Raji (cell line): ENCODE measurements around the gene ANKRD24.

Experiments
- POLR2A ChIP-seq: IDR thresholded peaks from 2 replicates; pipeline ENCODE4 v1.6.1; 2011; ENCODE audit warnings: low read depth, low read length, control low read depth; ENCODE audit not compliant: insufficient read depth

The ANKRD24 gene

DNA sequence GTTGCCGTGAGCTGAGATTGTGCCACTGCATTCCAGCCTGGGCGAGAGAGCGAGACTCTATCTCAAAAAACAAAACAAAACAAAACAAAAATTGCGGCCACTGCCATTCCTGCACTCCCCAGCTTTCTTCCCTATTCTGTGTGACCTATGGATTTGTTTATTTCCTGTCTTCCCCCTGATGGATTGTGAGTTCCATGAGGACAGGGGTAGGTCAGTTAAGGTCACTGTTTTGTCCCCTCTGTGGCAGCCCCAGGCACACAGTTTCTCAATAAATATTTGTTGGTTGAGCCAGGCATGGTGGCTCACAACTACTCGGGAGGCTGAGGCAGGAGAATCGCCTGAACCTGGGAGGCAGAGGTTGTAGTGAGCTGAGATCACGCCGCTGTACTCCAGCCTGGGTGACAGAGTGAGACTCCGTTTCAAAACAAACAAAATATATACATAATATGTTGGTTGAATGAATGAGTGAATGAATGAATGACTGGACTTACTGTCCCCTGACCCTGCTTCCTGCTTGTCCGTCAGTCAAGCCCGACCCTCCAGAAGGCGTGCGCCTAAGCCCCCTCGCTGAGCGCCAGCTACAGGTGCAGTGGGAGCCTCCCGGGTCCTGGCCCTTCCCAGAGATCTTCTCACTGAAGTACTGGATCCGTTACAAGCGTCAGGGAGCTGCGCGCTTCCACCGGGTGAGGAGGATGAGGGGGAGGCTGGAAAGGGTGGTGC, 51.8 kb downstream of the ANKRD24 start:
- TF ChIP-seq POLR2A = no peak

DNA sequence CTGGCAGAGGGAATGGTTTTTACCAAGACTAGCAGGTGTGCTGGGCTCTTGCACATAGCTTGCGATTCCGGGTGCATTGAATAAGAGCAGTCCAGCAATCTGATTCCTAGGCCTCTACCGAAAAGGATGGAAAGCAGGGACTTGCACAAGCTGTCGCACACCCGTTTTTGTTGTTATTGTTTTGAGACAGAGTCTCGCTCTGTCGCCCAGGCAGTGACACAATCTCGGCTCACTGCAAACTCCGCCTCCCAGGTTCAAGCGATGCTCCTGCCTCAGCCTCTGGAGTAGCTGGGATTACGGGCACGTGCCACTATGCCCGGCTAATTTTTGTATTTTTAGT, 52.3 kb downstream of the ANKRD24 start:
- no peak for TF ChIP-seq POLR2A

DNA sequence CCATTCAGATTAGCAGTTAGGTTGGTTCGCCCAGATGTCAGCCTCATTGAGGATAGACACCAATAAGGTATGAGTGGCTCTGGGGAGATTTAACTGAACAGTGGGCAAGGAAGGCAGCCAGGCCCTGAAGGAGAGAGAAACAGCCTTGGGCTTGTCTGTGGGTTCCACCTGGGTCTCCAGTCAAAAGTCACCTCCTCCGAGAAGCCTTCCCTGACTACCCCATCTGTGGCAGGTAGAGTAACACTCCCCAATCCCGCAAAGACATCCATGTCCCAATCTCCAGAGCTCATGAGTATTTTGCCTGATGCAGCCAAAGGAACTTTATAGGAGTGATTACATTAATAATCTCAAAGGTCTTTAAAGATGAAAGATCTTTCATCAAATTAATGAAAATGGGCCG, 56.3 kb downstream of the ANKRD24 start:
- TF ChIP-seq POLR2A = no peak

DNA sequence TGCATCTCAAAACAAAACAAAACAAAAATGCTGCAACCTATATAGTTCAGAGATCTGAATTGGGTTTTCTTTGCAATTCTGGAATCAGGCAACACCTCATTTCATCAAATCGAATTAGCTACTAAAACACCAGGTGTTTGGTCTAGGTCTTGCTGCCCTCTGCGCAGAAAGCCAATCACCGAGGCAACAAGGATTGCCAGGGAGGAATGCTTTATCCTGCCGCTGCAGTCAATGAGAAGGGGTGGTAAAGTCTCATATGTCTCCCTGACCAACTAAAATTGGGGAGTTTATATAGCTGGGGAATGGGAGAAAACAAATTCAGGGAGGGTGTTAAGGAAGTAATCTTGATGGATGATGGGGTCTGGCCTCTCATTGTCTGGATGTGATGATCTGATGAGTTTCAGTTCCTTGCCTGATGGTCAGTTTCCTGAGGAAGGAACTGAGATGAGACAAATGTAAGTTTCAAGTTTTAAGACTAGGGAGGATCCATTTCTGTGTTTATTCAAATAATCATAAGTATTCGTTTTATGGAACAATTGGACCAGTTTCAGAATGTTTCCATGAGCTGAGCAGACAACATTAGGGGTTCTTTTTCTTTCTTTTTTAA, 59.4 kb downstream of the ANKRD24 start:
- no peak for TF ChIP-seq POLR2A

DNA sequence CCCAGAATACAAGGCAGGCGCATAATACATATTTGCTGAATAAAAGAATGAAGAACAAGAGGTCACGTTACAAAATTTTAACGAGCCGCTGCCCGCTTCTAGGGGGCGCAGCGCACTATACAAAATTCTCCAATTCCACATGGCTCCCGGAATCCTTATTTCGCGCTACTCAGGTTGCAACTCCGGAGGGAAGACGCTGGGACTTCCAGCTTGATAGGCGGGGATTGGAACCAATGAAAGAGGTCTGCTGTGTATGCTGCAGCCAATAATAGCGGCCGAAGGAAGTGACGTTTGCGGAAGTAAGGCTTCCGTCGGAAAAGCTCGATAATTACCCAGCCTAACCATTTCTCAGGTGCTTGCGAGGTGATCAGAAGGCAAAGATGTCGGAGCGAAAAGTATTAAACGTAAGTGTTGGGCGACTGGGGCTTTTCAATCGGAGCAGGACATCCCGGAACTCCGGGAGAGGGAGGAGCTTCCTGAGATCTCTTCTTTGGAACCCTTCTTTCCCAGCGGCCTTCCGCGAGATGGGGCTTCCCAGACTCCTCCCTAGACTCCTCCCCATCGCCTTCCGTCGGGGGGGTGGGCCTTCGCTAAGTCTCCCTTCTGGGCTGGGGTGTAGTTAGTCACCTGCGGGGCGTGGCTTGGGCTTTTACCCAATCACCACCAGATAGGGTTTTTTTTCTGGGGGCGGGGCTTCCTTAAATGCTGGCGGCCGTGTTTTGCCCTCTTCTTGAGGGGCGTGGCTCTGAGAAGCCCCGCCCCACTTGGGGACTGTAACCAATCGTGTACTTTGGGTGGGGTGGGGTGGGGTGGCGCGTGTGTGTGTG, 64.5 kb downstream of the ANKRD24 start, which contains the start of gene YJU2:
Gene YJU2, plus strand, starts transcription at position 314 of the 827 bp plus-strand sequence. Its CDS starts 67 bp downstream, at position 381.
- TF ChIP-seq POLR2A = peak; percentile 65

DNA sequence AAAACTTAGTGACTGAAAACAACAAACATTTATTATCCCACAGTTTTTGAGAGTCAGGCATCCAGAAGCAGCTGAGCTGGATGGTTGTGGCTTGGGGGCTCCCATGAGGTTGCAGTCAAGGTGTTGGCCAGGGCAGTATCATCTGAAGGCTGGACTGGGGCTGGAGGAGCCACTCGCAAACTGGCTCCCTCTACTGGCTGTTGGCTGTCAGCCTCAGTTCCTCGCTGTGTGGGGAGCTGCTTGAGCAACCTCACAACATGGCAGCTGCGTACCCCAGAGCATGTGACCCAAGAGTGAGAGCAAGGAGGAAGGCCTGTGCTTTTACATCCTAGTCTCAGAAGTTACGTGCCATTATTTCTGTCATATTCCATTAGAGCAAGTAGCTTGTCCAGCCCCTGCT, 74.1 kb downstream of the ANKRD24 start:
- no peak for TF ChIP-seq POLR2A

DNA sequence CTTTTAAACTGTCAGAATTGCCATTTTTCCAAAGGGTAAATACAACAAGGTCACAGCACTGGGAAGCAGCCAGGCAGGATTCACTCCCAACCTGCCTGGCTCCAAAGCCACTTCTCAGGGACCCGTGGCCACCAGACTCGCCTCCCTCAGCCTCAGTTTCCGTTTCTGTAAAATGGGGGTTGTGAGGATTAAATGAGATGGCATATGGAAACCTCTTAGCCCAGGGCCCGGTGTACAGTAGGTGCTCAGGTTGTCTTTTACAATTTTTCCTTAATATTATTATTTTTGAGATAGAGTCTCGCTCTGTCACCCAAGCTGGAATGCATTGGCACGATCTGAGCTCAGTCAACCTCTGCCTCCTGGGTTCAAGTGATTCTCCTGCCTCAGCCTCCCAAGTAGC, 74.5 kb downstream of the ANKRD24 start:
- no peak for TF ChIP-seq POLR2A

DNA sequence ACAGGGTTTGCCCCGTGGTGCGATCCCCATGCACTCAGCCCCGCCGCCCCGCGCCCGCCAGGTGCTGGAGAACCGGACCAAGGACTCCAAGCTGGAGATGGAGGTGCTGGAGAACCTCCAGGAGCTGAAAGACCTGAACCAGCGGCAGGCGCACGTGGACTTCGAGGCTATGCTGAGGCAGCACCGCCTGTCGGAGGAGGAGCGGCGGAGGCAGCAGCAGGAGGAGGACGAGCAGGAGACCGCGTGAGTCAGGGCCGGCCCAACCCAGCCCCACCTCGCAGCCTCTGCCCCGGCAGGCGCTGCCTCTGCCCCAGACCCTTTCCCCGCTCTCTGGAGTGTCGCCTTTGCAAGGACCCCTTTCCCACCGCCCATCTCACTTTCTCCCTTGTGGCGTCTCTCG, 75.7 kb downstream of the ANKRD24 start:
- TF ChIP-seq POLR2A = no peak

DNA sequence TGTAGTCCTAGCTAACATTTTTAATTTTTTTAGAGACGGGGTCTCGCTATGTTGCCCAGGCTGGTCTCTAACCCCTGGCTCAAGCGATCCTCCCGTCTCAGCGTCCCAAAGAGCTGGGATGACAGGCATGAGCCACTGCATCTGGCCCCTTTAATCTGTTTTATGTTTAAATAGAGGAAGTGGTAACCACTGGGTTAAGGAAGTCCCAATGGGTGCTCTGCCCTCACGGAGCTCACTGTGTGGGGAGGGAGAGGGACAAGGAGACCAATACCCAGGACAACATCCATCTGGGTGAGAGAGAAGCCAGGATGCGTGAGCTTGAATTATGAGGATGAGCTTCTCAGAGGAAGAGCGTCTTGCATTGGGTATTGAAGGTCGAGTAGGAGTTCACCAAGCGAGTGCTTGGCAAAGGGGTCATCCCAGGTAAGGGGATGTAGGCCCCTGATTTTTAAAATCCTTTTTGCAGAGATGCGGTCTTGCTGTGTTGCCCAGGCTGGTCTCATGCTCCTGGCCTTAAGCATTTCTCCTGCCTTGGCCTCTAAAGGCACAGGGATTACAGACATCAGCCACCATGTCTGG, 78.2 kb downstream of the ANKRD24 start:
- no peak for TF ChIP-seq POLR2A

DNA sequence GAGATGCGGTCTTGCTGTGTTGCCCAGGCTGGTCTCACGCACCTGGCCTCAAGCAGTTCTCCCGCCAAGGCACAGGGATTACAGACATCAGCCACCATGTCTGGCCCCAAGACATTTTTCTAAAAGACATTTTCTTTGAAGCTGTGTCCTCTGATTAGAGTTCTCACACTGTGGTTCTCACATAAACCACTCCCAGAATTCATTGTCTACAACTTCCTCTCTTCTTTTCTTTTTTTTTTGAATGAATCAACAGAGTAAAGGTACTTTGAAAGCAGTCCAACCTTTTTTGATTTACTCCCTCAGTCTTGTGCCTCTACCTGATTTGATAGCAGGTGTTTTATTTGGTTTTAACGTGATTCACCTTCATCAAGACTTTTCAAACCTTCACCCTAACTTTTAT, 82.3 kb downstream of the ANKRD24 start:
- no peak for TF ChIP-seq POLR2A

DNA sequence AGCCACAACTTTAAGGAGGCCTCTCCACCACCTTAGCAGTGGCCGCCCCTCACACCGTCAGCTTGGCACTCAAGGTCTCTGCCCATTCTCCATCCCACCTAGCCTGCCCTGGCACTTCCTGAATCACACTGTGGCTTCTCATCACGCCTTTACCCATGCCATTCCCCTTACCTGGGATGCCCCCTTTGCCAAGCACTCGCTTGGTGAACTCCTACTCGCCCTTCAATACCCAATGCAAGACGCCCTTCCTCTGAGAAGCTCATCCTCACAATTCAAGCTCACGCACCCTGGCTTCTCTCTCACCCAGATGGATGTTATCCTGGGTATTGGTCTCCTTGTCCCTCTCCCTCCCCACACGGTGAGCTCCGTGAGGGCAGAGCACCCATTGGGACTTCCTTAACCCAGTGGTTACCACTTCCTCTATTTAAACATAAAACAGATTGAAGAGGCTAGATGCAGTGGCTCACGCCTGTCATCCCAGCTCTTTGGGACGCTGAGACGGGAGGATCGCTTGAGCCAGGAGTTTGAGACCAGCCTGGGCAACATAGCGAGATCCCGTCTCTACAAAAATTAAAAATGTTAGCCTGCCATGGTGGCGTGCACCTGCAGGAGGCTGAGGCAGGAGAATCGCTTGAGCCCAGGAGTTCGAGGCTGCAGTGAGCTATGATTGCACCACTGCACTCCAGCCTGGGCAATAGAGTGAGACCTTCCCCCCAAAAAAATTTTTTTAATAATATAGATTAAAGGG, 83.9 kb downstream of the ANKRD24 start:
- TF ChIP-seq POLR2A = no peak

DNA sequence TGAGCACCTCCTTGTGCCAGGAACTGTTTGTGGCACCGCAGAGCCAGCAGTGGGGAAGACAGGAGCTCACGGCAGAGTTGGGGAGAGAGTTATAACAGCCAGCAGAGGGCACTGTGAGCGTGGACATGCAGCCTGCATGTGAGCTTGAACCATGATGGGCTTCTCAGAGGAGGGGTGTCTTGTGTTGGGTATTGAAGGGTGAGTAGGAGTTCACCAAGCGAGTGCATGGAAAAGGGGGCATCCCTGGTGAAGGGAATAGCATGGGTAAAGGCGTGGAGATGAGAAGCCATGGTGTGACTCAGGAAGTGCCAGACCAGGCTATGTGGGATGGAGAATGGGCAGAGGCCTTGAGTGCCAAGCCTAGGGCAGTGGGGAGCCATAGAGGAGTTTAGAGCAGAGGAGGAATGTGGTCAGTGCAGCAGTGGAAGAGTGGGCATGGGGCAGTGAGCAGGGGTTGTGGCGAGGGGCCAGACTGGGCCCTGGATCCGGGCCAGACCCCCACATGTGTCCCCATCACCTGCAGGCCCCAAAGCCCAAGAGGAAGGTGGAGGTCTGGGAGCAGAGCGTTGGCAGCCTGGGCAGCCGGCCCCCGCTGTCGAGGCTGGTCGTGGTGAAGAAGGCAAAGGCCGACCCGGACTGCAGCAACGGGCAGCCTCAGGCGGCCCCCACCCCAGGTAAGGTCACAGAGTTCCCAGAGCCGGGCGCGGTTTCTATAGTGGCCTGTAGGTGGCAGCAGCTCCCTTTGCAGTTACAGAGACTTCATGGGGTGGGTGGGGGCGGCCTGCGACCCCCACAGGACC, 84.8 kb downstream of the ANKRD24 start:
- no peak for TF ChIP-seq POLR2A

DNA sequence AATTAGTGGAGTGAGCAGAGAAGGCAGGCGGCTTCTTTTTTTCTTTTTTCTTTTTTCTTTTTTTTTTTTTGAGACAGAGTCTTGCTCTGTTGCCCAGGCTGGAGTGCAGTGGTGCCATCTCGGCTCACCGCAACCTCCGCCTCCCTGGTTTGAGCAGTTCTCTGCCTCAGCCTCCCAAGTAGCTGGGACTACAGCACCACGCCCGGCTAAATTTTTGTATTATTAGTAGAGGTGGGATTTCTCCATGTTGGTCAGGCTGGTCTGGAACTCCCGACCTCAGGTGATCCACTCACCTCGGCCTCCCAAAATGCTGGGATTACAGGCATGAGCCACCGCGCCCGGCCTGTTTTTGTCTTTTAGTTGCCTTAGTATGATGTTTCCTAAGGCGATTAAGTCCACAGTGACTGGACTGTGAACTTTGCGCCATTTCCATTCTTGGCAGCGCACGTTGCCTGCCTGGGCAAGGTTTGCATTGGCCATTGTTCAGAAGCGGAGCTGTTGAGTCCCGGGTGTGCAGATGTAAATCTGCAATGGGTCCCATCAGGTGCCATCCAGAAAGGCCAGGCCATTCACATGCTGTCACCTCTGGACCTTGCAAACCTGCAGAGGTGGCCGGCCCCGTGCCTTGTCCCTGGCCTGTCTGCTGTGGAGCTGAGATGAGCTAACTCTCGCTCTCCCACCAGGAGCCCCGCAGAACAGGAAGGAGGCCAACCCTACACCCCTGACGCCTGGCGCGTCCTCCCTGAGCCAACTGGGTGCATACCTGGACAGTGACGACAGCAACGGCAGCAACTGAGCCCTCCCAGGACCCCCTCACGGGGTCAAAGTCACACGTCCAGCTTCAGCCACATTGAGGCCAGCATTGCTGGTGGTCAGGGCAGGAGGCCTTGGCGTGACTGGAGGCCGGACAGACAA, 85.7 kb downstream of the ANKRD24 start:
- no peak for TF ChIP-seq POLR2A
